A673 (cell line): ENCODE measurements around the gene TAX1BP3.

Experiments
- EZH2 ChIP-seq: fragments of 200-600 bp; sonication (generic); IDR thresholded peaks from 2 replicates; pipeline ENCODE4 v1.6.1; 2017; ENCODE audit warnings: borderline replicate concordance, low read depth, mild to moderate bottlenecking, mixed read lengths, antibody characterized with exemption, low read length; ENCODE audit not compliant: poor library complexity, severe bottlenecking
- TF ChIP-seq, protein P1 (sequence below): fragments of 300-800, 200-600 bp; sonication (generic); conservative IDR thresholded peaks from 2 replicates; pipeline ENCODE4 v1.5.1; 2017; ENCODE audit warnings: low read depth, mild to moderate bottlenecking, antibody characterized with exemption, low read length, moderate library complexity, mixed read lengths

DNA sequence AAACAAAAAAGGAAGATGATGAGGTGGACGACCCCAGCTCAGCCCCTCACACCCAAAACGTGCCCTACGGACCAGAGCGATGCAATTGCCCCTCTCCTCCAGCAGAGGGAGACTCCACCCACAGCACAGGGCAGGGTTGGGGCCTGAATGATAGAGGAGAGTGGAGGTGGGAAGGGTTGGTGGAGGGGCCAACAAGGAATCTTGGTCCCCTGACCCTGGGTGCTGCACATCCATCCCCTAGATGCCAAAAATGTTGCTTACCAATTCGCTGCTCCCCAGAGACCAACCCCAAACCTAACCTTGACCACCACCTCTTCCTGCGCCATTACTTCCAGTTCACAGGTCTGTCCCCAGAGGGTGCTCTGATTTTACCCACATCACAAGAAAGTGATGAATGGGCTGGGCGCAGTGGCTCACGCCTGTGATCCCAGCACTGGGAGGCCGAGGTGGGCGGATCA, 14.7 kb upstream of the TAX1BP3 start:
- TF ChIP-seq, protein P1, sequence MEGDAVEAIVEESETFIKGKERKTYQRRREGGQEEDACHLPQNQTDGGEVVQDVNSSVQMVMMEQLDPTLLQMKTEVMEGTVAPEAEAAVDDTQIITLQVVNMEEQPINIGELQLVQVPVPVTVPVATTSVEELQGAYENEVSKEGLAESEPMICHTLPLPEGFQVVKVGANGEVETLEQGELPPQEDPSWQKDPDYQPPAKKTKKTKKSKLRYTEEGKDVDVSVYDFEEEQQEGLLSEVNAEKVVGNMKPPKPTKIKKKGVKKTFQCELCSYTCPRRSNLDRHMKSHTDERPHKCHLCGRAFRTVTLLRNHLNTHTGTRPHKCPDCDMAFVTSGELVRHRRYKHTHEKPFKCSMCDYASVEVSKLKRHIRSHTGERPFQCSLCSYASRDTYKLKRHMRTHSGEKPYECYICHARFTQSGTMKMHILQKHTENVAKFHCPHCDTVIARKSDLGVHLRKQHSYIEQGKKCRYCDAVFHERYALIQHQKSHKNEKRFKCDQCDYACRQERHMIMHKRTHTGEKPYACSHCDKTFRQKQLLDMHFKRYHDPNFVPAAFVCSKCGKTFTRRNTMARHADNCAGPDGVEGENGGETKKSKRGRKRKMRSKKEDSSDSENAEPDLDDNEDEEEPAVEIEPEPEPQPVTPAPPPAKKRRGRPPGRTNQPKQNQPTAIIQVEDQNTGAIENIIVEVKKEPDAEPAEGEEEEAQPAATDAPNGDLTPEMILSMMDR: peak; percentile 92
- TF ChIP-seq EZH2: no peak
